Stomach (tissue), 9 donors: ENCODE data around the gene NAT9. TPM values are rescaled to one million over a fixed set of nuclear protein-coding genes. Genes with fewer than 3 reads are reported as not detected.

Experiments
- DNase-seq, 2 donors: peaks; one replicate each; pipeline versions ENCODE4 v3.0.0 to v3.0.0-alpha.2; 2013 to 2019
- H3K27ac ChIP-seq, 5 donors: fragments of 200-600 bp in 4 of 5; sonication (generic) in 4 of 5; one replicate each; pipeline ENCODE4 v1.5.1; 2013 to 2019; ENCODE audit warnings: mild to moderate bottlenecking in 1 of 5, moderate library complexity in 1 of 5
- H3K27me3 ChIP-seq, 3 donors: fragments of 200-600 bp; sonication (generic); one replicate each; pipeline ENCODE4 v1.5.1; 2017 to 2019; ENCODE audit warnings: mixed run types in 1 of 3
- H3K36me3 ChIP-seq, 4 donors: fragments of 200-600 bp; sonication (generic); 1 replicate in 3 of 4; 2 replicates in 1 of 4; pipeline ENCODE4 v1.5.1; 2016 to 2019
- H3K4me1 ChIP-seq, 4 donors: fragments of 200-600 bp; sonication (generic); one replicate each; pipeline ENCODE4 v1.5.1; 2016 to 2019
- H3K4me3 ChIP-seq, 4 donors: fragments of 200-600 bp; sonication (generic) in 3 of 4; one replicate each; pipeline ENCODE4 v1.5.1; 2016 to 2019; ENCODE audit warnings: mild to moderate bottlenecking in 1 of 4
- H3K9me3 ChIP-seq, 4 donors: fragments of 200-600 bp; sonication (generic); one replicate each; pipeline ENCODE4 v1.5.1; 2016 to 2019
- CTCF ChIP-seq, 7 experiments: fragments of 450-650 bp in 4 of 7; fragments of 200-600 bp in 3 of 7; sonication (generic) in 3 of 7; IDR thresholded peaks; one replicate each; pipeline ENCODE4 v1.5.1; 2016 to 2019; ENCODE audit warnings: antibody characterized with exemption in 7 of 7, control low read depth in 2 of 7, mild to moderate bottlenecking in 1 of 7
- EP300 ChIP-seq: sonication (generic); formaldehyde crosslinking; IDR thresholded peaks from one replicate; pipeline ENCODE4 v1.6.1; 2017; ENCODE audit warnings: antibody characterized with exemption
- POLR2A ChIP-seq, 4 donors: fragments of 450-650 bp; IDR thresholded peaks; one replicate each; pipeline ENCODE4 v1.6.1; 2016; ENCODE audit warnings: antibody characterized with exemption in 4 of 4, control low read depth in 2 of 4, mild to moderate bottlenecking in 1 of 4, moderate library complexity in 1 of 4
- POLR2AphosphoS5 ChIP-seq, 3 donors: sonication (generic); formaldehyde crosslinking; IDR thresholded peaks; one replicate each; pipeline ENCODE4 v1.6.1; 2016; ENCODE audit warnings: antibody characterized with exemption in 3 of 3
- WGBS, 5 donors: extraction: QIAGEN DNeasy Blood & Tissue Kit in 3 of 5; methylation state at CpG; one replicate each; pipeline versions ENCODE4 v1.1.5 to v1.1.7; 2013 to 2018; 5-methylcytosine and 5-hydroxymethylcytosine counted together
- intact Hi-C: fragments of 100-400 bp; cut with DNase I; formaldehyde crosslinking; loops from one replicate; pipeline ENCODE4 v1.15.1; 2023; ENCODE audit warnings: low total_unique reads
- polyA plus RNA-seq, 3 donors: library from polyadenylated mRNA; stranded (reverse); fragments of 200-250 nt; gene quantifications; one replicate each; pipeline ENCODE4 v1.2.3, GENCODE V29; 2013
- total RNA-seq, 5 donors: library from RNA; depleted of rRNA; stranded (reverse); fragments of >200 nt; gene quantifications; one replicate each; pipeline versions ENCODE4 v1.1.0 to v1.2.3, GENCODE V29; 2014 to 2016
- donor health status: healthy with polysubstance abuse.
- donor health status: Bipolar disorder and iron deficiency.
- donor health status: healthy.

NAT9 gene
- total and polyA plus RNA-seq, 8 donors: 14.5 to 33.5 (median 21.9) TPM

- Histone ChIP-seq H3K27me3 (peaks cover 9 to 77% (median 31%) of the 10 kb centered on the region in 3 donors), H3K9me3 (no peaks in the 10 kb centered on the region), H3K36me3 (no peaks in the 10 kb centered on the region), H3K27ac (peak overlapping the region; percentile 46 to 72 (median 60)), H3K4me3 (peak overlapping the region; percentile 34 to 56 (median 46)), H3K4me1 (peaks cover 25 to 65% (median 38%) of the 10 kb centered on the region in 4 donors)
- TF ChIP-seq CTCF (IDR thresholded peaks at IDR 0.05) (peak in 1 of 7 experiments; percentile 11), POLR2AphosphoS5 (IDR thresholded peaks at IDR 0.05) (no peak)
- peak in 1 of 2 donors; percentile 74 for DNase-seq
- intact Hi-C loops: loop anchor here (10.0 kb wide), 1 partner anchor 83 kb away; no protein-coding TSS in a partner anchor
- 3 to 6% (median 3%) methylated on average over 18 to 38 of the region's 38 CpGs for WGBS, 5 donors
These were observed 38.7 kb downstream of the NAT9 start for GRCh38 chr17:74737299-74738050.

DNA sequence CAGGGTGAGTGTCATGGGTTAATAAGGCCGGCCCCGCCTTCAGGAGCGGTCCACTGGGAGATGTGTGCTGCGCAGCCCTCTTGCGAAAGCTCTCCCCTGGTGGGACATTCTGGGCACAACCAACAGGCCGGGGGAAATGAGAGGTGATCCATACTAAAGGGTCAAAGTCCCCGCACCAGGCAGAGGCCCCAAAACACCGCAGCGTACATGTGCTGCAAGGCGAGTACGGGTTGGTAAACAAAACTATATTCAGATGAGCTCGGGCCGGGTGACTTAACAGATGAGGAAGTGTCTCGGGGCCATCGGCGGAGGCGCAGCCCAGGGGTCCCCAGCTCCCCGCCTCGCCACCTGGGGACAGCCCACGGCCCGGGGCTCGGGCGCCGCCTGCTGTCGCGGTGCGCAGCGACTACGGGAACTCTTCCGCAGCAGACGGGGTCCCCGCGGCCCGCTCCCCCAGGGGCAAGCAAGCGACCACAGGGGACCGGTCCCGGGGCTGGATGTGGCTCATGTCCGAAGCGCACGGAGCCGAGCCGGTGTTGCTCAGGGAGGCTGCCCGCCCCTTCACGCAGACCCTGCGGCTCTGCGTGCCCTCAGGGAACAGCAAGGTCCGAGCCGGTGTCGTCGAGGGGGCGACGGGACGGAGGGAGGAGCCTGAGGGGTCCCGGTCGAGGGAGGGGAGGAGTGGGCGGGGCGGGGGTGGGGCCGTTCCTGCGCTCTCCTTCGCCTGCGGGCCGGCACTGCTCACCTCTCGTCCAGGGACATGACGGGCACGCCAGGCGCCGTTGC lies 39.4 kb downstream of the NAT9 start, which contains the start of gene RAB37:
Gene RAB37, plus strand, starts transcription at position 744 of the 786 bp plus-strand sequence. Its CDS starts 17 bp downstream, at position 761.
- intact Hi-C loops: loop anchor here (10.0 kb wide), 1 partner anchor 82 kb away; no protein-coding TSS in a partner anchor
- TF ChIP-seq EP300 (no peak), CTCF (IDR thresholded peaks at IDR 0.05) (peak in 2 of 7 experiments; percentile 7 to 52)
- Histone ChIP-seq H3K4me3 (peak within 1 kb of the TSS; percentile 34 to 56 (median 46)), H3K27me3 (peaks cover 9 to 77% (median 31%) of the 10 kb centered on the region in 3 donors), H3K9me3 (no peaks in the 10 kb centered on the region), H3K36me3 (no peaks in the 10 kb centered on the region), H3K4me1 (peaks cover 25 to 58% (median 35%) of the 10 kb centered on the region in 4 donors), H3K27ac (peak within 1 kb of the TSS; percentile 46 to 72 (median 60))
- DNase-seq: peak; percentile 54 to 84
- WGBS, 5 donors: 1 to 10% (median 2%) methylated on average over 14 to 67 of the region's 67 CpGs

- TF ChIP-seq CTCF (IDR thresholded peaks at IDR 0.05): no peak
- no peak for TF ChIP-seq POLR2A (IDR thresholded peaks at IDR 0.05)
- TF ChIP-seq POLR2AphosphoS5 (IDR thresholded peaks at IDR 0.05): no peak
- no peak for TF ChIP-seq EP300
- H3K4me3 ChIP-seq: no peak overlapping the region
- intact Hi-C loops: loop anchor here (10.0 kb wide), 1 partner anchor 79 kb away; no protein-coding TSS in a partner anchor
- H3K27ac ChIP-seq: no peak overlapping the region
- H3K4me1 ChIP-seq: peaks cover 25 to 49% (median 35%) of the 10 kb centered on the region in 4 donors
- WGBS, 5 donors: 89 to 96% (median 91%) methylated on average over 3 of the region's 3 CpGs
- H3K27me3 ChIP-seq: peaks cover 9 to 64% (median 23%) of the 10 kb centered on the region in 3 donors
- no peak for DNase-seq
- no peaks in the 10 kb centered on the region for H3K9me3 ChIP-seq
- H3K36me3 ChIP-seq: no peaks in the 10 kb centered on the region
These were observed 41.9 kb downstream of the NAT9 start for GRCh38 chr17:74734256-74734655.
